Spleen (tissue), 11 donors: Measurements from ENCODE around the gene ARHGEF38. TPM values are rescaled to one million over a fixed set of nuclear protein-coding genes. Genes with fewer than 3 reads are reported as not detected.
"Not testable (repeated sequence)": the region's sequence is repeated elsewhere in the genome, so short reads cannot be mapped to it uniquely, and the experiment has no call there.

Experiments
- DNase-seq: peaks from one replicate; pipeline ENCODE4 v3.0.0-alpha.2; 2020
- H3K27ac ChIP-seq, 8 donors: fragments of 200-600 bp; sonication (generic) in 7 of 8; 1 replicate in 4 of 8; 2 replicates in 4 of 8; pipeline versions ENCODE4 v1.5.0 to v1.8.0; 2016 to 2021; ENCODE audit warnings: inconsistent platforms in 4 of 8, mild to moderate bottlenecking in 4 of 8, moderate library complexity in 1 of 8
- H3K27me3 ChIP-seq, 7 donors: fragments of 200-600 bp; sonication (generic) in 6 of 7; replicated peaks in 1 of 7; 1 replicate in 4 of 7; 2 replicates in 3 of 7; pipeline versions ENCODE4 v1.5.0 to v1.8.0; 2016 to 2021; ENCODE audit warnings: inconsistent platforms in 3 of 7, mild to moderate bottlenecking in 1 of 7
- H3K36me3 ChIP-seq, 6 donors: fragments of 200-600 bp; sonication (generic) in 5 of 6; 1 replicate in 4 of 6; 2 replicates in 2 of 6; pipeline versions ENCODE4 v1.5.0 to v1.8.0; 2016 to 2021; ENCODE audit warnings: inconsistent platforms in 2 of 6
- H3K4me1 ChIP-seq, 6 donors: fragments of 200-600 bp; sonication (generic) in 5 of 6; 1 replicate in 3 of 6; 2 replicates in 3 of 6; pipeline versions ENCODE4 v1.5.0 to v1.8.0; 2016 to 2021; ENCODE audit warnings: inconsistent platforms in 3 of 6
- H3K4me3 ChIP-seq, 8 donors: fragments of 200-600 bp; sonication (generic) in 7 of 8; 1 replicate in 4 of 8; 2 replicates in 4 of 8; pipeline versions ENCODE4 v1.5.0 to v1.8.0; 2016 to 2021; ENCODE audit warnings: inconsistent platforms in 4 of 8, mild to moderate bottlenecking in 4 of 8, moderate library complexity in 2 of 8
- H3K9me3 ChIP-seq, 8 donors: fragments of 200-600 bp; sonication (generic) in 7 of 8; 1 replicate in 4 of 8; 2 replicates in 4 of 8; pipeline versions ENCODE4 v1.5.0 to v1.8.0; 2016 to 2021; ENCODE audit warnings: inconsistent platforms in 4 of 8
- POLR2A ChIP-seq, 3 donors: fragments of 450-650 bp; IDR thresholded peaks; one replicate each; pipeline ENCODE4 v1.5.1; 2017; ENCODE audit warnings: antibody characterized with exemption in 3 of 3, mild to moderate bottlenecking in 1 of 3
- POLR2AphosphoS5 ChIP-seq, 3 donors: sonication (generic); formaldehyde crosslinking; IDR thresholded peaks; one replicate each; pipeline ENCODE4 v1.5.1; 2017; ENCODE audit warnings: antibody characterized with exemption in 3 of 3
- WGBS, 5 donors: extraction: QIAGEN DNeasy Blood & Tissue Kit in 3 of 5; methylation state at CpG; one replicate each; pipeline versions ENCODE4 v1.1.5 to v1.1.7; 2013 to 2018; 5-methylcytosine and 5-hydroxymethylcytosine counted together
- intact Hi-C: fragments of 100-400 bp; cut with DNase I; formaldehyde crosslinking; loops from one replicate; pipeline ENCODE4 v1.15.0; 2023; ENCODE audit warnings: low total_unique reads
- polyA plus RNA-seq, 3 donors: library from polyadenylated mRNA; stranded (reverse); fragments of 200-250 nt; gene quantifications; one replicate each; pipeline ENCODE4 v1.2.1, GENCODE V29; 2013
- total RNA-seq, 7 donors: library from RNA; depleted of rRNA in 3 of 7; stranded (reverse); fragments of >200 nt in 3 of 7; fragmentation: NEBNext Ultra II Directional in 4 of 7; extraction: Animal tissue kit (Norgen Biotek cat#: 25700) in 4 of 7; gene quantifications; one replicate each; pipeline versions ENCODE4 v1.1.0 to v1.2.1, GENCODE V29; 2016 to 2021
- TF ChIP-seq, protein P1 (sequence below), 11 experiments: fragments of 200-600 bp in 7 of 11; fragments of 450-650 bp in 4 of 11; sonication (generic) in 4 of 11; IDR thresholded peaks in 8 of 11; conservative IDR thresholded peaks in 3 of 11; 1 replicate in 7 of 11; 2 replicates in 4 of 11; pipeline versions ENCODE4 v1.4.0 to v1.8.0; 2016 to 2021; ENCODE audit warnings: antibody characterized with exemption in 11 of 11, inconsistent platforms in 4 of 11, mild to moderate bottlenecking in 1 of 11
- donor health status: healthy with polysubstance abuse.
- donor health status: DM: no; HTN: no; CAD: no; lungs with moderate emphysema.
- donor health status: DM: no; HTN: no; CAD: no.
- donor health status: Bipolar disorder and iron deficiency.
- donor health status: healthy.
- donor health status: DM: no; HTN: no; CAD: no.
- donor health status: DM: yes; HTN: yes; CAD: no.

Gene ARHGEF38
- total and polyA plus RNA-seq, 10 donors, result not detected

DNA sequence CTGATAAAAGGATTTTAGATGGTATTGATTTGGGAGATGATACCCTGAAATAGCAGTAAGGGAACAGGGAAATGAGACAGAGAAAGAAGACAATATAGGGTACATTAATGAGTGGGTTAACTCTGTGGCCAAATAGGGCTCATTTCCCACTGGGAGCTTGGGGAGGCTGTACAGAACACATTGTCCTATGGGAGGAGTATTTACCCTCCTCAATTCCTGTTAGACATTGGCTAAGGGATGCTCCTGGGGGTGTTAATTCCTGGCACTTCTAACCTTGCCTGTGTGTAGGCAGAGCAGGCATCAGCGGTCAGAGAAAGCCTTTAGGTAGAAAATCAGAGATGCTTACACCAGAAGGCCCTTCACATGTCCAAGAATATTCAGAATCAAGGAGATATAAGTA is 49.0 kb downstream of the ARHGEF38 start:
- no peak for DNase-seq
- H3K27ac ChIP-seq, result no peak overlapping the region
- 74 to 97% (median 95%) methylated on average over 1 of the region's 1 CpG for WGBS, 5 donors
- H3K4me3 ChIP-seq, result no peak overlapping the region
- no peaks in the 10 kb centered on the region for H3K36me3 ChIP-seq
- peaks cover 0 to 5% (median 0%) of the 10 kb centered on the region in 7 donors for H3K27me3 ChIP-seq
- TF ChIP-seq, protein P1, sequence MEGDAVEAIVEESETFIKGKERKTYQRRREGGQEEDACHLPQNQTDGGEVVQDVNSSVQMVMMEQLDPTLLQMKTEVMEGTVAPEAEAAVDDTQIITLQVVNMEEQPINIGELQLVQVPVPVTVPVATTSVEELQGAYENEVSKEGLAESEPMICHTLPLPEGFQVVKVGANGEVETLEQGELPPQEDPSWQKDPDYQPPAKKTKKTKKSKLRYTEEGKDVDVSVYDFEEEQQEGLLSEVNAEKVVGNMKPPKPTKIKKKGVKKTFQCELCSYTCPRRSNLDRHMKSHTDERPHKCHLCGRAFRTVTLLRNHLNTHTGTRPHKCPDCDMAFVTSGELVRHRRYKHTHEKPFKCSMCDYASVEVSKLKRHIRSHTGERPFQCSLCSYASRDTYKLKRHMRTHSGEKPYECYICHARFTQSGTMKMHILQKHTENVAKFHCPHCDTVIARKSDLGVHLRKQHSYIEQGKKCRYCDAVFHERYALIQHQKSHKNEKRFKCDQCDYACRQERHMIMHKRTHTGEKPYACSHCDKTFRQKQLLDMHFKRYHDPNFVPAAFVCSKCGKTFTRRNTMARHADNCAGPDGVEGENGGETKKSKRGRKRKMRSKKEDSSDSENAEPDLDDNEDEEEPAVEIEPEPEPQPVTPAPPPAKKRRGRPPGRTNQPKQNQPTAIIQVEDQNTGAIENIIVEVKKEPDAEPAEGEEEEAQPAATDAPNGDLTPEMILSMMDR (IDR thresholded peaks at IDR 0.05 in 8 of 11, conservative IDR thresholded peaks at IDR 0.05 in 3 of 11), result no peak
- no peak for TF ChIP-seq POLR2AphosphoS5 (IDR thresholded peaks at IDR 0.05)
- no peak for TF ChIP-seq POLR2A (IDR thresholded peaks at IDR 0.05)
- intact Hi-C loops, result no loop called here
- H3K4me1 ChIP-seq, result no peaks in the 10 kb centered on the region
- no peaks in the 10 kb centered on the region for H3K9me3 ChIP-seq

DNA sequence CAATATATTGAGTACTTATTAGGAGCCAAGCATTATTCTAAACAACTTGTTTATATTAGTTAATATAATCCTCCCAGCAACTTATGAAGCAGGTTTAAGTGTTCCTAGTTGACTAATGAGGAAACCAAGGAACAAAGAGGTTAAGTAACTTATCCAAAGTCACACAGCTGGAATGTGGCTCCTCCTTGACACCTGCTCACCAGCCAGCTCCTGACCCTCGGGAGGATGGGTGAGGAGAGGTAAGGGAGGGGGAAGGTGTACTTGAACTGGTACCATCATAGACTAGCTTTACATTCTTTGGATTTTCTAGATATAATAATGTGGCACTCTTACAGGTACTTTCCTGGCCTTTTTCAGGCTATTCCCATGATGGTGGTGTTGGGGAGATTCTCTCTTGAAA is 50.7 kb downstream of the ARHGEF38 start:
- no peaks in the 10 kb centered on the region for H3K9me3 ChIP-seq
- H3K27me3 ChIP-seq, result peaks cover 0 to 5% (median 0%) of the 10 kb centered on the region in 7 donors
- TF ChIP-seq POLR2AphosphoS5 (IDR thresholded peaks at IDR 0.05) (no peak), POLR2A (IDR thresholded peaks at IDR 0.05) (no peak)
- TF ChIP-seq, protein P1 (IDR thresholded peaks at IDR 0.05 in 8 of 11, conservative IDR thresholded peaks at IDR 0.05 in 3 of 11), result no peak
- intact Hi-C loops, result no loop called here
- no peak for DNase-seq
- H3K4me1 ChIP-seq, result no peaks in the 10 kb centered on the region
- H3K4me3 ChIP-seq, result no peak overlapping the region
- no peak overlapping the region for H3K27ac ChIP-seq
- 52 to 79% (median 57%) methylated on average over 1 of the region's 1 CpG for WGBS, 5 donors
- no peaks in the 10 kb centered on the region for H3K36me3 ChIP-seq

DNA sequence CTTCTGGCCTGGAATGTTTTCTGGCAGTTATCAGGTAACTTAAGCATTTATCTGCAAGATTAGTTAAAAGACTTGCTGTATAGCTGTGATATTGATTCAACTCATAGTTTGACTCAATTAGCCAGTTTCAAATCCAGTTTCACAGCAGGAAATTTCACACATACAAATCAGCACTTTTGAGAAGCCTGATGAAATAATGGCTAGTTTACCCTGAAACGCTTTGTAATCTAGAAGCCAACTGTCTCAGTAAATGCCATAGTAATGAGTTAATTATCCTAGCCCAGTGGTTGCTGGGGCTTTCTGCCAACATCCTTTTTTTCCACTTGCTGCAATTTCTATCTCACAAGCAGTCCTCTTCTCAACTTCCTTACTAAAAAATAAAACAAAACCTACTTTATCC is 53.1 kb downstream of the ARHGEF38 start:
- Histone ChIP-seq H3K9me3 (no peaks in the 10 kb centered on the region), H3K27me3 (peaks cover 0 to 5% (median 0%) of the 10 kb centered on the region in 7 donors), H3K4me3 (no peak overlapping the region), H3K4me1 (no peaks in the 10 kb centered on the region), H3K36me3 (no peaks in the 10 kb centered on the region), H3K27ac (no peak overlapping the region)
- 2 to 29% (median 13%) methylated on average over 1 of the region's 1 CpG for WGBS, 5 donors
- TF ChIP-seq POLR2AphosphoS5 (IDR thresholded peaks at IDR 0.05) (no peak), POLR2A (IDR thresholded peaks at IDR 0.05) (no peak)
- TF ChIP-seq, protein P1 (IDR thresholded peaks at IDR 0.05 in 8 of 11, conservative IDR thresholded peaks at IDR 0.05 in 3 of 11), result no peak
- intact Hi-C loops, result no loop called here
- DNase-seq, result no peak

DNA sequence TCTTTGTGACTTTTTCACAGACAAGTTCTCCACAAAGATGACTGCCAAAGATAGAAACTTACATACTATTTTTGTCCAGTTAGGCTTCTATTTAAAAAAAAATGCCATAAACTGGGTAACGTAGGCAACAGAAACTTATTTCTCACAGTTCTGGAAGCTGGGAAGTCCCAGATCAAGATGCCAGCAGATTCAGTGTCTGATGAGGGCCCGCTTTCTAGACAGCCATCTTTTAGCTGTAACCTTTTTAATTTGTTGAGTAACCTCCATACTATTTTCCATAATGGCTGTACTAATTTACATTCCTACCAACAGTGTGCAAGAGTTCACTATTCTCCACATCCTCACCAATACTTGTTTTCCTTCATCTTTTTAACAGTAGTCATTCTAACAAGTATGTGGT is 55.5 kb downstream of the ARHGEF38 start:
- intact Hi-C loops, result no loop called here
- 74 to 86% (median 84%) methylated on average over 2 of the region's 2 CpGs for WGBS, 5 donors
- no peak for DNase-seq
- H3K4me3 ChIP-seq, result no peak overlapping the region
- no peaks in the 10 kb centered on the region for H3K9me3 ChIP-seq
- TF ChIP-seq POLR2AphosphoS5 (IDR thresholded peaks at IDR 0.05) (no peak), POLR2A (IDR thresholded peaks at IDR 0.05) (no peak)
- TF ChIP-seq, protein P1 (IDR thresholded peaks at IDR 0.05 in 8 of 11, conservative IDR thresholded peaks at IDR 0.05 in 3 of 11), result no peak
- no peaks in the 10 kb centered on the region for H3K4me1 ChIP-seq
- no peaks in the 10 kb centered on the region for H3K36me3 ChIP-seq
- no peak overlapping the region for H3K27ac ChIP-seq
- no peaks in the 10 kb centered on the region for H3K27me3 ChIP-seq

DNA sequence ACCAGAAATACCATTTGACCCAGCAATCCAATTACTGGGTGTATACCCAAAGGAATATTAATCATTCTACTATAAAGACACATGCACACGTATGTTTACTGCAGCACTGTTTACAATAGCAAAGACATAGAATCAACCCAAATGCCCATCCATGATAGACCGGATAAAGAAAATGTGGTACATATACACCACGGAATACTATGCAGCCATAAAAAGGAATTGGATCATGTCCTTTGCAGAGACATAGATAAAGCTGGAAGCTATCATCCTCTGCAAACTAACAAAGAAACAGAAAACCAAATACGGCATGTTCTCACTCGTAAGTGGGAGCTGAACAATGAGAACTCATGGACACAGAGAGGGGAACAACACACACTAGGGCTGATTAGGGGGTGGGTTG is 57.4 kb downstream of the ARHGEF38 start:
- H3K27ac ChIP-seq, H3K4me1 ChIP-seq, DNase-seq, H3K36me3 ChIP-seq, H3K4me3 ChIP-seq, H3K27me3 ChIP-seq, H3K9me3 ChIP-seq, intact Hi-C loops: not testable (repeated sequence)
- WGBS, 5 donors, result 92 to 98% (median 95%) methylated on average over 5 of the region's 5 CpGs
